HG02981 (cell line): ENCODE results near the gene KIF26A.

Experiments used
- ATAC-seq: cut with Tn5 transposase; IDR thresholded peaks from one replicate; pipeline ENCODE4 v1.9.1; 2021; ENCODE audit warnings: mild to moderate bottlenecking, moderate library complexity; ENCODE audit not compliant: unreplicated experiment

The KIF26A gene

GRCh38 chr14:104174051-104174450, 35.7 kb downstream of the KIF26A start:
- ATAC-seq, result no peak

GRCh38 chr14:104175041-104175440, 36.7 kb downstream of the KIF26A start:
- no peak for ATAC-seq

GRCh38 chr14:104175811-104176210, 37.4 kb downstream of the KIF26A start:
- ATAC-seq, result no peak

GRCh38 chr14:104176611-104177010, 38.2 kb downstream of the KIF26A start:
- no peak for ATAC-seq

GRCh38 chr14:104177411-104177810, 39.0 kb downstream of the KIF26A start:
- ATAC-seq, result no peak

- ATAC-seq, result no peak
Observed at GRCh38 chr14:104178279-104178678, 39.9 kb downstream of the KIF26A start.

- ATAC-seq, result no peak
Observed at GRCh38 chr14:104179126-104179525, 40.7 kb downstream of the KIF26A start.

- no peak for ATAC-seq
Observed at GRCh38 chr14:104179564-104180129, 41.3 kb downstream of the KIF26A start.

- ATAC-seq, result no peak
Observed at GRCh38 chr14:104180561-104181165, 42.3 kb downstream of the KIF26A start.

- no peak for ATAC-seq
Observed at GRCh38 chr14:104181761-104182530, 43.6 kb downstream of the KIF26A start.

- no peak for ATAC-seq
Observed at GRCh38 chr14:104182857-104183425, 44.6 kb downstream of the KIF26A start.

GRCh38 chr14:104183796-104184195, 45.4 kb downstream of the KIF26A start:
- no peak for ATAC-seq

- no peak for ATAC-seq
Observed at GRCh38 chr14:104184506-104184905, 46.1 kb downstream of the KIF26A start.

GRCh38 chr14:104184911-104185499, 46.6 kb downstream of the KIF26A start:
- no peak for ATAC-seq

- no peak for ATAC-seq
Observed at GRCh38 chr14:104185916-104186495, 47.6 kb downstream of the KIF26A start.

GRCh38 chr14:104186575-104186974, 48.2 kb downstream of the KIF26A start:
- ATAC-seq, result no peak

- no peak for ATAC-seq
Observed at GRCh38 chr14:104187121-104187889, 48.9 kb downstream of the KIF26A start.

GRCh38 chr14:104187931-104188726, 49.7 kb downstream of the KIF26A start:
- no peak for ATAC-seq

GRCh38 chr14:104188727-104189400, 50.5 kb downstream of the KIF26A start:
- ATAC-seq, result no peak
